ENCODE data around the gene PRR7. TPM values are rescaled to one million over a fixed set of nuclear protein-coding genes. Genes with fewer than 3 reads are reported as not detected.

Gene PRR7
- total RNA-seq, 2 experiments from 2014 or later, result 9.8 to 11.6 TPM

- Mint-ChIP-seq H3K9me3 (ENCODE audit: insufficient read depth) (no peaks in the 10 kb centered on the region), H3K4me1 (ENCODE audit: low read depth) (peaks cover 59% of the 10 kb centered on the region), H3K36me3 (ENCODE audit: low read depth) (peaks cover 76% of the 10 kb centered on the region)
Measured at GRCh38 chr5:177438468-177438867, 8.1 kb upstream of the PRR7 start.

GRCh38 chr5:177439518-177440053, 7.0 kb upstream of the PRR7 start:
- DNase-seq (no peak), ATAC-seq (no peak)
- Mint-ChIP-seq H3K27me3 (ENCODE audit: low read depth) (no peaks in the 10 kb centered on the region), H3K9me3 (ENCODE audit: insufficient read depth) (no peaks in the 10 kb centered on the region), H3K4me3 (no peak overlapping the region), H3K27ac (peak overlapping the region; percentile 67), H3K4me1 (ENCODE audit: low read depth) (peaks cover 57% of the 10 kb centered on the region), H3K36me3 (ENCODE audit: low read depth) (peaks cover 68% of the 10 kb centered on the region)
- POLR2A ChIA-PET, result interaction anchor here (1.2 to 19.4 kb wide), 3 partner anchors 8 to 34 kb away, joined by 6 to 245 read pairs (median 8); partner anchors contain the start of gene GRK6
- CTCF ChIA-PET, result interaction anchor here (1.0 to 4.4 kb wide), 9 partner anchors 8 to 49 kb away, joined by 3 to 28 read pairs (median 5); no protein-coding TSS in a partner anchor

More at GRCh38 chr5:177438468-177438867, 8.1 kb upstream of the PRR7 start:
- ChIA-PET CTCF (interaction anchor here (1.0 to 4.4 kb wide), 5 partner anchors 13 to 48 kb away, joined by 3 to 28 read pairs (median 4); no protein-coding TSS in a partner anchor), POLR2A (interaction anchor here (19.4 kb wide), 1 partner anchor 8 kb away, joined by 245 read pairs; the partner anchor contains the start of gene GRK6)
- no peak overlapping the region for H3K4me3 Mint-ChIP-seq
- DNase-seq (no peak), ATAC-seq (no peak)
- H3K27ac Mint-ChIP-seq, result peak overlapping the region; percentile 13
- no peaks in the 10 kb centered on the region for H3K27me3 Mint-ChIP-seq (ENCODE audit: low read depth)

- no peaks in the 10 kb centered on the region for H3K27me3 Mint-ChIP-seq (ENCODE audit: low read depth)
- no peak overlapping the region for H3K4me3 Mint-ChIP-seq
- ChIA-PET CTCF (interaction anchor here (1.2 to 4.4 kb wide), 6 partner anchors 9 to 50 kb away, joined by 4 to 28 read pairs (median 6); no protein-coding TSS in a partner anchor), POLR2A (interaction anchor here (0.8 to 19.4 kb wide), 4 partner anchors 8 to 37 kb away, joined by 3 to 245 read pairs (median 7); partner anchors contain the start of gene GRK6)
- ATAC-seq, result no peak
- H3K9me3 Mint-ChIP-seq (ENCODE audit: insufficient read depth), result no peaks in the 10 kb centered on the region
- peaks cover 59% of the 10 kb centered on the region for H3K4me1 Mint-ChIP-seq (ENCODE audit: low read depth)
- H3K27ac Mint-ChIP-seq, result peak overlapping the region; percentile 40
- no peak for DNase-seq
- peaks cover 60% of the 10 kb centered on the region for H3K36me3 Mint-ChIP-seq (ENCODE audit: low read depth)
Measured at GRCh38 chr5:177440211-177440989, 6.2 kb upstream of the PRR7 start.

GRCh38 chr5:177440990-177441780, 5.4 kb upstream of the PRR7 start:
- DNase-seq (no peak), ATAC-seq (no peak)
- ChIA-PET POLR2A (interaction anchor here (0.8 to 19.4 kb wide), 4 partner anchors 7 to 37 kb away, joined by 3 to 245 read pairs (median 7); partner anchors contain the start of gene GRK6), CTCF (interaction anchor here (0.7 to 4.4 kb wide), 7 partner anchors 9 to 50 kb away, joined by 3 to 28 read pairs (median 5); no protein-coding TSS in a partner anchor)
- H3K4me1 Mint-ChIP-seq (ENCODE audit: low read depth), result peaks cover 62% of the 10 kb centered on the region
- H3K27ac Mint-ChIP-seq, result peak overlapping the region; percentile 55
- H3K4me3 Mint-ChIP-seq, result no peak overlapping the region
- H3K36me3 Mint-ChIP-seq (ENCODE audit: low read depth), result peaks cover 54% of the 10 kb centered on the region
- H3K27me3 Mint-ChIP-seq (ENCODE audit: low read depth), result no peaks in the 10 kb centered on the region
- H3K9me3 Mint-ChIP-seq (ENCODE audit: insufficient read depth), result no peaks in the 10 kb centered on the region

GRCh38 chr5:177442066-177442826, 4.4 kb upstream of the PRR7 start:
- no peak for DNase-seq
- POLR2A ChIA-PET, result interaction anchor here (1.8 to 19.4 kb wide), 2 partner anchors 12 to 40 kb away, joined by 6 to 245 read pairs; partner anchors contain the start of gene GRK6

GRCh38 chr5:177443144-177443983, 3.2 kb upstream of the PRR7 start:
- no peak for DNase-seq
- no peak overlapping the region for H3K27ac Mint-ChIP-seq
- no peak overlapping the region for H3K4me3 Mint-ChIP-seq
- peaks cover 58% of the 10 kb centered on the region for H3K4me1 Mint-ChIP-seq (ENCODE audit: low read depth)
- no peak for ATAC-seq
- peaks cover 38% of the 10 kb centered on the region for H3K36me3 Mint-ChIP-seq (ENCODE audit: low read depth)
- CTCF ChIA-PET, result interaction anchor here (1.1 to 9.0 kb wide), 9 partner anchors 9 to 134 kb away, joined by 3 to 177 read pairs (median 11); no protein-coding TSS in a partner anchor
- POLR2A ChIA-PET, result interaction anchor here (0.8 to 19.4 kb wide), 4 partner anchors 8 to 41 kb away, joined by 3 to 245 read pairs (median 8); partner anchors contain the start of gene GRK6
- H3K27me3 Mint-ChIP-seq (ENCODE audit: low read depth), result peaks cover 2% of the 10 kb centered on the region
- H3K9me3 Mint-ChIP-seq (ENCODE audit: insufficient read depth), result no peaks in the 10 kb centered on the region

More at GRCh38 chr5:177442066-177442826, 4.4 kb upstream of the PRR7 start:
- Mint-ChIP-seq H3K27me3 (ENCODE audit: low read depth) (no peaks in the 10 kb centered on the region), H3K36me3 (ENCODE audit: low read depth) (peaks cover 47% of the 10 kb centered on the region), H3K9me3 (ENCODE audit: insufficient read depth) (no peaks in the 10 kb centered on the region), H3K4me1 (ENCODE audit: low read depth) (peaks cover 58% of the 10 kb centered on the region), H3K27ac (no peak overlapping the region), H3K4me3 (no peak overlapping the region)
- CTCF ChIA-PET, result interaction anchor here (0.7 to 9.0 kb wide), 7 partner anchors 10 to 52 kb away, joined by 3 to 177 read pairs (median 11); no protein-coding TSS in a partner anchor
- ATAC-seq, result no peak

- no peaks in the 10 kb centered on the region for H3K9me3 Mint-ChIP-seq (ENCODE audit: insufficient read depth)
- peaks cover 31% of the 10 kb centered on the region for H3K36me3 Mint-ChIP-seq (ENCODE audit: low read depth)
- peak overlapping the region; percentile 65 for H3K27ac Mint-ChIP-seq
- ChIA-PET POLR2A (interaction anchor here (0.6 to 19.4 kb wide), 9 partner anchors 13 to 58 kb away, joined by 3 to 245 read pairs (median 4); partner anchors contain the start of gene GRK6), CTCF (interaction anchor here (1.1 to 9.0 kb wide), 11 partner anchors 8 to 135 kb away, joined by 3 to 177 read pairs (median 11); no protein-coding TSS in a partner anchor)
- ATAC-seq (no peak), DNase-seq (no peak)
- H3K4me3 Mint-ChIP-seq, result no peak overlapping the region
- H3K4me1 Mint-ChIP-seq (ENCODE audit: low read depth), result peaks cover 55% of the 10 kb centered on the region
- peaks cover 6% of the 10 kb centered on the region for H3K27me3 Mint-ChIP-seq (ENCODE audit: low read depth)
Measured at GRCh38 chr5:177444106-177445051, 2.2 kb upstream of the PRR7 start.

- DNase-seq, result no peak
- no peaks in the 10 kb centered on the region for H3K9me3 Mint-ChIP-seq (ENCODE audit: insufficient read depth)
- peak overlapping the region; percentile 65 for H3K27ac Mint-ChIP-seq
- ATAC-seq, result no peak
- H3K27me3 Mint-ChIP-seq (ENCODE audit: low read depth), result peaks cover 6% of the 10 kb centered on the region
- H3K4me3 Mint-ChIP-seq, result peak overlapping the region; percentile 60
- CTCF ChIA-PET, result interaction anchor here (1.2 to 9.0 kb wide), 10 partner anchors 8 to 136 kb away, joined by 3 to 177 read pairs (median 16); no protein-coding TSS in a partner anchor
- H3K36me3 Mint-ChIP-seq (ENCODE audit: low read depth), result peaks cover 22% of the 10 kb centered on the region
- POLR2A ChIA-PET, result interaction anchor here (0.6 to 19.4 kb wide), 13 partner anchors 10 to 139 kb away, joined by 3 to 245 read pairs (median 4); partner anchors contain the start of gene GRK6
- H3K4me1 Mint-ChIP-seq (ENCODE audit: low read depth), result peaks cover 46% of the 10 kb centered on the region
Measured at GRCh38 chr5:177445052-177445916, 1.3 kb upstream of the PRR7 start.
